ENCODE data around the gene TMEM114. TPM values are rescaled to one million over a fixed set of nuclear protein-coding genes. Genes with fewer than 3 reads are reported as not detected.
A peak's percentile ranks its signal among the peaks of the same experiment; 100 is the strongest.

TMEM114 gene
- total and polyA plus RNA-seq, 7 experiments from 2014 or later, result not detected

- Mint-ChIP-seq H3K4me1 (peaks cover 3 to 20% (median 13%) of the 10 kb centered on the region in 7 donors), H3K27ac (no peak overlapping the region), H3K9me3 (no peaks in the 10 kb centered on the region), H3K27me3 (no peaks in the 10 kb centered on the region), H3K36me3 (peaks cover 13 to 39% (median 27%) of the 10 kb centered on the region in 5 donors), H3K4me3 (no peak overlapping the region)
- CTCF ChIA-PET, result no interaction called here
- H3K4me1 ChIP-seq (ENCODE audit: control insufficient read depth in 2 of 2, insufficient read depth in 2 of 2, low read length in 2 of 2), result no peaks in the 10 kb centered on the region
- no peaks in the 10 kb centered on the region for H3K9me3 ChIP-seq (ENCODE audit: control insufficient read depth in 2 of 3, low read length in 3 of 3)
- DNase-seq (no peak), ATAC-seq (no peak)
- intact Hi-C loops (cut with micrococcal nuclease), result no loop called here
- no peaks in the 10 kb centered on the region for H3K27me3 ChIP-seq (ENCODE audit: control insufficient read depth in 2 of 2, insufficient read depth in 2 of 2, low read length in 2 of 2)
- no peak overlapping the region for H3K27ac ChIP-seq (ENCODE audit: low read depth, low read length)
- POLR2A ChIA-PET, result no interaction called here
- H3K36me3 ChIP-seq (ENCODE audit: control insufficient read depth in 2 of 3, insufficient read depth in 3 of 3, low read length in 3 of 3), result peaks cover 14 to 95% (median 24%) of the 10 kb centered on the region in 3 experiments
- H3K4me3 ChIP-seq (ENCODE audit: low read length), result no peak overlapping the region
Observed at GRCh38 chr16:8630255-8630953, 40.1 kb upstream of the TMEM114 start.

GRCh38 chr16:8628981-8629725 is 38.8 kb upstream of the TMEM114 start:
- Histone ChIP-seq H3K4me1 (ENCODE audit: control insufficient read depth in 2 of 2, insufficient read depth in 2 of 2, low read length in 2 of 2) (no peaks in the 10 kb centered on the region), H3K27me3 (ENCODE audit: control insufficient read depth in 2 of 2, insufficient read depth in 2 of 2, low read length in 2 of 2) (no peaks in the 10 kb centered on the region), H3K27ac (ENCODE audit: low read depth, low read length) (no peak overlapping the region), H3K9me3 (ENCODE audit: control insufficient read depth in 2 of 3, low read length in 3 of 3) (no peaks in the 10 kb centered on the region), H3K4me3 (ENCODE audit: low read length) (no peak overlapping the region), H3K36me3 (ENCODE audit: control insufficient read depth in 2 of 3, insufficient read depth in 3 of 3, low read length in 3 of 3) (peaks cover 8 to 87% (median 24%) of the 10 kb centered on the region in 3 experiments)
- Mint-ChIP-seq H3K27ac (no peak overlapping the region), H3K4me3 (no peak overlapping the region), H3K27me3 (no peaks in the 10 kb centered on the region), H3K4me1 (peaks cover 10 to 29% (median 24%) of the 10 kb centered on the region in 7 donors), H3K9me3 (no peaks in the 10 kb centered on the region), H3K36me3 (peaks cover 13 to 32% (median 27%) of the 10 kb centered on the region in 5 donors)
- DNase-seq (no peak), ATAC-seq (no peak)
- POLR2A ChIA-PET, result no interaction called here
- CTCF ChIA-PET, result no interaction called here
- intact Hi-C loops (cut with micrococcal nuclease), result no loop called here

GRCh38 chr16:8627456-8627855 is 37.1 kb upstream of the TMEM114 start:
- Histone ChIP-seq H3K27me3 (ENCODE audit: control insufficient read depth in 2 of 2, insufficient read depth in 2 of 2, low read length in 2 of 2) (no peaks in the 10 kb centered on the region), H3K36me3 (ENCODE audit: control insufficient read depth in 2 of 3, insufficient read depth in 3 of 3, low read length in 3 of 3) (peaks cover 8 to 70% (median 24%) of the 10 kb centered on the region in 3 experiments), H3K27ac (ENCODE audit: low read depth, low read length) (no peak overlapping the region), H3K4me3 (ENCODE audit: low read length) (no peak overlapping the region), H3K9me3 (ENCODE audit: control insufficient read depth in 2 of 3, low read length in 3 of 3) (no peaks in the 10 kb centered on the region), H3K4me1 (ENCODE audit: control insufficient read depth in 2 of 2, insufficient read depth in 2 of 2, low read length in 2 of 2) (peaks cover 3 to 4% of the 10 kb centered on the region in 2 donors)
- intact Hi-C loops (cut with micrococcal nuclease), result no loop called here
- Mint-ChIP-seq H3K27ac (no peak overlapping the region), H3K4me3 (no peak overlapping the region), H3K4me1 (peaks cover 19 to 44% (median 28%) of the 10 kb centered on the region in 7 donors), H3K36me3 (peaks cover 13 to 29% (median 27%) of the 10 kb centered on the region in 5 donors), H3K27me3 (no peaks in the 10 kb centered on the region), H3K9me3 (no peaks in the 10 kb centered on the region)
- CTCF ChIA-PET, result no interaction called here
- POLR2A ChIA-PET, result interaction anchor here (1.0 kb wide), 1 partner anchor 9 kb away, joined by 3 read pairs; no protein-coding TSS in a partner anchor
- DNase-seq, result no peak
- ATAC-seq, result no peak

- no peak overlapping the region for H3K27ac ChIP-seq (ENCODE audit: low read depth, low read length)
- CTCF ChIA-PET, result no interaction called here
- intact Hi-C loops (cut with micrococcal nuclease), result no loop called here
- H3K27ac Mint-ChIP-seq, result peak overlapping the region in 2 of 9 donors; percentile 45 to 84
- no peaks in the 10 kb centered on the region for H3K9me3 ChIP-seq (ENCODE audit: control insufficient read depth in 2 of 3, low read length in 3 of 3)
- H3K27me3 ChIP-seq (ENCODE audit: control insufficient read depth in 2 of 2, insufficient read depth in 2 of 2, low read length in 2 of 2), result no peaks in the 10 kb centered on the region
- POLR2A ChIA-PET, result interaction anchor here (1.0 kb wide), 1 partner anchor 9 kb away, joined by 3 read pairs; no protein-coding TSS in a partner anchor
- no peaks in the 10 kb centered on the region for H3K27me3 Mint-ChIP-seq
- no peak overlapping the region for H3K4me3 Mint-ChIP-seq
- H3K36me3 Mint-ChIP-seq, result peaks cover 13 to 29% (median 23%) of the 10 kb centered on the region in 5 donors
- no peaks in the 10 kb centered on the region for H3K9me3 Mint-ChIP-seq
- DNase-seq (no peak), ATAC-seq (no peak)
- no peak overlapping the region for H3K4me3 ChIP-seq (ENCODE audit: low read length)
- H3K36me3 ChIP-seq (ENCODE audit: control insufficient read depth in 2 of 3, insufficient read depth in 3 of 3, low read length in 3 of 3), result peaks cover 8 to 66% (median 24%) of the 10 kb centered on the region in 3 experiments
- H3K4me1 ChIP-seq (ENCODE audit: control insufficient read depth in 2 of 2, insufficient read depth in 2 of 2, low read length in 2 of 2), result peaks cover 7 to 9% of the 10 kb centered on the region in 2 donors
- H3K4me1 Mint-ChIP-seq, result peaks cover 24 to 49% (median 30%) of the 10 kb centered on the region in 7 donors
Observed at GRCh38 chr16:8626946-8627345, 36.6 kb upstream of the TMEM114 start.

GRCh38 chr16:8625491-8626087 is 35.3 kb upstream of the TMEM114 start:
- Histone ChIP-seq H3K4me3 (ENCODE audit: low read length) (no peak overlapping the region), H3K36me3 (ENCODE audit: control insufficient read depth in 2 of 3, insufficient read depth in 3 of 3, low read length in 3 of 3) (peaks cover 8 to 57% (median 16%) of the 10 kb centered on the region in 3 experiments), H3K27ac (ENCODE audit: low read depth, low read length) (no peak overlapping the region), H3K9me3 (ENCODE audit: control insufficient read depth in 2 of 3, low read length in 3 of 3) (no peaks in the 10 kb centered on the region), H3K4me1 (ENCODE audit: control insufficient read depth in 2 of 2, insufficient read depth in 2 of 2, low read length in 2 of 2) (peaks cover 7 to 10% of the 10 kb centered on the region in 2 donors), H3K27me3 (ENCODE audit: control insufficient read depth in 2 of 2, insufficient read depth in 2 of 2, low read length in 2 of 2) (no peaks in the 10 kb centered on the region)
- intact Hi-C loops (cut with micrococcal nuclease), result no loop called here
- H3K9me3 Mint-ChIP-seq, result no peaks in the 10 kb centered on the region
- POLR2A ChIA-PET, result no interaction called here
- DNase-seq (no peak), ATAC-seq (no peak)
- no peaks in the 10 kb centered on the region for H3K27me3 Mint-ChIP-seq
- H3K4me1 Mint-ChIP-seq, result peaks cover 29 to 51% (median 31%) of the 10 kb centered on the region in 7 donors
- H3K36me3 Mint-ChIP-seq, result peaks cover 13 to 29% (median 22%) of the 10 kb centered on the region in 5 donors
- CTCF ChIA-PET, result interaction anchor here (0.8 kb wide), 1 partner anchor 58 kb away, joined by 3 read pairs; no protein-coding TSS in a partner anchor
- H3K27ac Mint-ChIP-seq, result no peak overlapping the region
- H3K4me3 Mint-ChIP-seq, result no peak overlapping the region

GRCh38 chr16:8623634-8624033 is 33.3 kb upstream of the TMEM114 start:
- Histone ChIP-seq H3K9me3 (ENCODE audit: control insufficient read depth in 2 of 3, low read length in 3 of 3) (no peaks in the 10 kb centered on the region), H3K4me1 (ENCODE audit: control insufficient read depth in 2 of 2, insufficient read depth in 2 of 2, low read length in 2 of 2) (peaks cover 7 to 10% of the 10 kb centered on the region in 2 donors), H3K27me3 (ENCODE audit: control insufficient read depth in 2 of 2, insufficient read depth in 2 of 2, low read length in 2 of 2) (no peaks in the 10 kb centered on the region), H3K4me3 (ENCODE audit: low read length) (no peak overlapping the region), H3K36me3 (ENCODE audit: control insufficient read depth in 2 of 3, insufficient read depth in 3 of 3, low read length in 3 of 3) (peaks cover 0 to 37% (median 8%) of the 10 kb centered on the region in 3 experiments), H3K27ac (ENCODE audit: low read depth, low read length) (no peak overlapping the region)
- no peaks in the 10 kb centered on the region for H3K9me3 Mint-ChIP-seq
- peaks cover 0 to 9% (median 0%) of the 10 kb centered on the region in 5 donors for H3K27me3 Mint-ChIP-seq
- ATAC-seq, result no peak
- ChIA-PET CTCF (no interaction called here), POLR2A (interaction anchor here (0.5 kb wide), 1 partner anchor 37 kb away, joined by 3 read pairs; no protein-coding TSS in a partner anchor)
- H3K4me3 Mint-ChIP-seq, result peak overlapping the region in 7 of 10 donors; percentile 30 to 96 (median 93)
- peaks cover 24 to 51% (median 30%) of the 10 kb centered on the region in 7 donors for H3K4me1 Mint-ChIP-seq
- H3K27ac Mint-ChIP-seq, result no peak overlapping the region
- intact Hi-C loops (cut with micrococcal nuclease), result loop anchor here (5.0 kb wide), 2 partner anchors 339 to 469 kb away; partner anchors contain the start of genes USP7 (in 2 of the 2) and HAPSTR1 (in 1 of the 2)
- no peak for DNase-seq
- peaks cover 6 to 18% (median 14%) of the 10 kb centered on the region in 5 donors for H3K36me3 Mint-ChIP-seq
